ENCODE data around the gene ACLY. TPM values are rescaled to one million over a fixed set of nuclear protein-coding genes. Genes with fewer than 3 reads are reported as not detected.

Gene ACLY
- total RNA-seq, 2 experiments from 2014 or later: 185 to 186 TPM

DNA sequence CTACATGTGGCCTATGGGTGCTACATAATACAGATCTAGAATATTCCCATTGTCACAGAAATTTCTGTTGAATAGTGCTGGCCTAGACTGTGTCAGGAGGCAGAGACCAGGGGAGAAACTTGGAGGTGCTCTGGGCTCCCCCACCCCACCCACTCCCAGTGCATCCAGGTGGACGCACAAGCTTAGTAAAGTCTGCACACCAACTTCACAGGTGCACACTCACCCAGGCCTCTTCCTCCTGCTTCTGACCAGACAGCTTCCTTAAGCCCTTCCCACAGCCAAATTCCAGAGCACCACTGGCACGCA is 40.2 kb upstream of the ACLY start:
- Mint-ChIP-seq H3K4me3 (no peak overlapping the region), H3K36me3 (ENCODE audit: low read depth) (no peaks in the 10 kb centered on the region), H3K27me3 (no peaks in the 10 kb centered on the region), H3K4me1 (ENCODE audit: low read depth) (no peaks in the 10 kb centered on the region), H3K9me3 (no peaks in the 10 kb centered on the region), H3K27ac (no peak overlapping the region)
- ATAC-seq (no peak), DNase-seq (no peak)
- ChIA-PET CTCF (interaction anchor here (0.8 kb wide), 1 partner anchor 23 kb away, joined by 3 read pairs; no protein-coding TSS in a partner anchor), POLR2A (interaction anchor here (1.1 to 1.4 kb wide), 2 partner anchors 13 to 26 kb away, joined by 3 read pairs; no protein-coding TSS in a partner anchor)
- intact Hi-C loops (cut with micrococcal nuclease): no loop called here
- TF ChIP-seq, protein P1, sequence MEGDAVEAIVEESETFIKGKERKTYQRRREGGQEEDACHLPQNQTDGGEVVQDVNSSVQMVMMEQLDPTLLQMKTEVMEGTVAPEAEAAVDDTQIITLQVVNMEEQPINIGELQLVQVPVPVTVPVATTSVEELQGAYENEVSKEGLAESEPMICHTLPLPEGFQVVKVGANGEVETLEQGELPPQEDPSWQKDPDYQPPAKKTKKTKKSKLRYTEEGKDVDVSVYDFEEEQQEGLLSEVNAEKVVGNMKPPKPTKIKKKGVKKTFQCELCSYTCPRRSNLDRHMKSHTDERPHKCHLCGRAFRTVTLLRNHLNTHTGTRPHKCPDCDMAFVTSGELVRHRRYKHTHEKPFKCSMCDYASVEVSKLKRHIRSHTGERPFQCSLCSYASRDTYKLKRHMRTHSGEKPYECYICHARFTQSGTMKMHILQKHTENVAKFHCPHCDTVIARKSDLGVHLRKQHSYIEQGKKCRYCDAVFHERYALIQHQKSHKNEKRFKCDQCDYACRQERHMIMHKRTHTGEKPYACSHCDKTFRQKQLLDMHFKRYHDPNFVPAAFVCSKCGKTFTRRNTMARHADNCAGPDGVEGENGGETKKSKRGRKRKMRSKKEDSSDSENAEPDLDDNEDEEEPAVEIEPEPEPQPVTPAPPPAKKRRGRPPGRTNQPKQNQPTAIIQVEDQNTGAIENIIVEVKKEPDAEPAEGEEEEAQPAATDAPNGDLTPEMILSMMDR (IDR thresholded peaks at IDR 0.05): no peak

DNA sequence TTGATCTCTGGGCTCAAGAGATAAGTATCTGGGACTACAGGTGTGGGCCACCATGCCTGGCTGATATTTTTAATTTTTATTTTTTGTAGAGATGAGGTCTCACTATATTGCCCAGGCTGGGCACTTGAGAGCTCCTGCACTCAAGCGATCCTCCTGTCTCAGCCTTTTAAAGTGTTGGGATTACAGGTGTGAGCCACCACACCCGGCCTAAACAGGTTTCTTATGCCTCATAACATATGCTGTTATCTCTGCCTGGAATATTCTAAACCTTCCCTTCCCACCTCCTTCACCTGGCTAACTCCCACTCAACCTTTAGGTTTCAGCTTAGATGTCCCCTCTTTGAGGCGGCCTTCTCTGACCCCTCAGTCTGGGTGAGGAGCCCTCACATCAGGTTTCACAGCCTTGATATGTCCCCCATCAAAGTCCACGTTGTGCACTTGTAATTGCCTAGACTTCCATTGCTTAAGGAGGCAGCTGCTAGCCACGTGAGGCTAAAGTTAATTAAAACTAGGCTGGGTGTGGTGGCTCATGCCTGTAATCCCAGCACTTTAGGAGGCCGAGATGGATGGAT is 39.2 kb upstream of the ACLY start:
- TF ChIP-seq, protein P1 (IDR thresholded peaks at IDR 0.05): no peak
- Mint-ChIP-seq H3K27me3 (no peaks in the 10 kb centered on the region), H3K36me3 (ENCODE audit: low read depth) (no peaks in the 10 kb centered on the region), H3K27ac (no peak overlapping the region), H3K4me1 (ENCODE audit: low read depth) (no peaks in the 10 kb centered on the region), H3K4me3 (no peak overlapping the region), H3K9me3 (no peaks in the 10 kb centered on the region)
- no peak for DNase-seq
- ATAC-seq: no peak
- ChIA-PET CTCF (no interaction called here), POLR2A (no interaction called here)
- intact Hi-C loops (cut with micrococcal nuclease): no loop called here

GRCh38 chr17:41957031-41957868 is 38.5 kb upstream of the ACLY start:
- intact Hi-C loops (cut with micrococcal nuclease): no loop called here
- no peaks in the 10 kb centered on the region for H3K36me3 Mint-ChIP-seq (ENCODE audit: low read depth)
- H3K4me3 Mint-ChIP-seq: no peak overlapping the region
- TF ChIP-seq, protein P1 (IDR thresholded peaks at IDR 0.05): no peak
- H3K27me3 Mint-ChIP-seq: no peaks in the 10 kb centered on the region
- POLR2A ChIA-PET: no interaction called here
- no peaks in the 10 kb centered on the region for H3K4me1 Mint-ChIP-seq (ENCODE audit: low read depth)
- no peak for ATAC-seq
- CTCF ChIA-PET: no interaction called here
- no peak overlapping the region for H3K27ac Mint-ChIP-seq
- no peaks in the 10 kb centered on the region for H3K9me3 Mint-ChIP-seq
- DNase-seq: no peak

DNA sequence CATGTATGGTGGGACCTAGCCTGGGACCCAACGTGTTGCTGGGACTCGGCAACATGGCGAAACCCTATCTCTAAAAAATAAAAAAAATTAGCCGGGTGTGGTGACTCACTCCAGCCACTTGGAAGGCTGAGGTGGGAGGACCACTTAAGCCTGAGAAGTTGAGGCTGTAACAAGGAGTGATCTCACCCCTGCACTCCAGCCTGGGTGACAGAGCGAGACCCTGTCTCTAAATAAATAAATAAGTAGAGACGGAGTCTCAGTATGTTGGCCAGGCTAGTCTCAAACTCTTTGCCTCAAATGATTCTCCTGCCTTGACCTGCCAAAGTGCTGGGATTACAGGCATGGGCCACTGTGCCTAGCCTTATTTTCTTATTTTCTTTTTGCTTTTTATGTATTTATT is 37.8 kb upstream of the ACLY start:
- no peaks in the 10 kb centered on the region for H3K4me1 Mint-ChIP-seq (ENCODE audit: low read depth)
- ChIA-PET CTCF (no interaction called here), POLR2A (no interaction called here)
- DNase-seq: no peak
- H3K27me3 Mint-ChIP-seq: no peaks in the 10 kb centered on the region
- no peaks in the 10 kb centered on the region for H3K9me3 Mint-ChIP-seq
- no peak overlapping the region for H3K4me3 Mint-ChIP-seq
- H3K27ac Mint-ChIP-seq: no peak overlapping the region
- intact Hi-C loops (cut with micrococcal nuclease): no loop called here
- ATAC-seq: no peak
- TF ChIP-seq, protein P1 (IDR thresholded peaks at IDR 0.05): no peak
- H3K36me3 Mint-ChIP-seq (ENCODE audit: low read depth): no peaks in the 10 kb centered on the region

GRCh38 chr17:41948762-41949460 is 30.2 kb upstream of the ACLY start:
- intact Hi-C loops (cut with micrococcal nuclease): no loop called here
- H3K27me3 Mint-ChIP-seq: no peaks in the 10 kb centered on the region
- no peak overlapping the region for H3K27ac Mint-ChIP-seq
- H3K4me3 Mint-ChIP-seq: no peak overlapping the region
- ATAC-seq (no peak), DNase-seq (no peak)
- TF ChIP-seq, protein P1 (IDR thresholded peaks at IDR 0.05): no peak
- H3K4me1 Mint-ChIP-seq (ENCODE audit: low read depth): no peaks in the 10 kb centered on the region
- H3K36me3 Mint-ChIP-seq (ENCODE audit: low read depth): no peaks in the 10 kb centered on the region
- CTCF ChIA-PET: no interaction called here
- no peaks in the 10 kb centered on the region for H3K9me3 Mint-ChIP-seq
- POLR2A ChIA-PET: interaction anchor here (1.3 kb wide), 1 partner anchor 18 kb away, joined by 4 read pairs; no protein-coding TSS in a partner anchor
